GM23338 (cell line): ENCODE measurements around the gene BRF1. TPM values are rescaled to one million over a fixed set of nuclear protein-coding genes. Genes with fewer than 3 reads are reported as not detected.

Experiments
- ATAC-seq: fragments of 200-7000 bp; cut with Tn5 transposase; 3 replicates; pipeline ENCODE4 v1.9.1; 2020
- DNase-seq: peaks from one replicate; pipeline ENCODE4 v3.0.0-alpha.2; 2015; ENCODE audit warnings: low spot score
- H2AFZ ChIP-seq: fragments of 200-600 bp; sonication (generic); 2 replicates; pipeline ENCODE4 v1.8.0; 2016; ENCODE audit warnings: antibody characterized with exemption, mild to moderate bottlenecking, moderate library complexity
- H3F3A ChIP-seq: fragments of 200-600 bp; sonication (generic); replicated peaks from 2 replicates; pipeline ENCODE4 v1.8.0; 2017; ENCODE audit warnings: antibody characterized with exemption, mixed run types, low read depth
- H3K27ac ChIP-seq: fragments of 200-600 bp; sonication (generic); 2 replicates; pipeline ENCODE4 v1.6.1; 2016; ENCODE audit warnings: low read depth
- H3K27me3 ChIP-seq: fragments of 200-600 bp; sonication (generic); 2 replicates; pipeline ENCODE4 v1.8.0; 2016; ENCODE audit warnings: mild to moderate bottlenecking, mixed run types, moderate library complexity; ENCODE audit not compliant: insufficient read depth
- H3K36me3 ChIP-seq: fragments of 200-600 bp; sonication (generic); 2 replicates; pipeline ENCODE4 v1.8.0; 2016; ENCODE audit warnings: mild to moderate bottlenecking; ENCODE audit not compliant: insufficient read depth
- H3K4me1 ChIP-seq: fragments of 200-600 bp; sonication (generic); 2 replicates; pipeline ENCODE4 v1.8.0; 2016; ENCODE audit warnings: mild to moderate bottlenecking, moderate library complexity; ENCODE audit not compliant: insufficient read depth
- H3K4me2 ChIP-seq: fragments of 200-600 bp; sonication (generic); 2 replicates; pipeline ENCODE4 v1.7.1; 2017; ENCODE audit warnings: mixed run types
- H3K4me3 ChIP-seq: fragments of 200-600 bp; sonication (generic); 2 replicates; pipeline ENCODE4 v1.6.1; 2016; ENCODE audit warnings: mixed run types
- H3K79me2 ChIP-seq: fragments of 200-600 bp; sonication (generic); replicated peaks from 2 replicates; pipeline ENCODE4 v1.8.0; 2017; ENCODE audit warnings: mild to moderate bottlenecking; ENCODE audit not compliant: insufficient read depth
- H3K9me2 ChIP-seq: fragments of 200-600 bp; sonication (generic); 2 replicates; pipeline ENCODE4 v1.8.0; 2017; ENCODE audit not compliant: insufficient read depth
- H4K20me1 ChIP-seq: fragments of 200-600 bp; sonication (generic); replicated peaks from 2 replicates; pipeline ENCODE4 v1.8.0; 2017; ENCODE audit warnings: mild to moderate bottlenecking; ENCODE audit not compliant: insufficient read depth
- H3K27ac Mint-ChIP-seq: 2 replicates; pipeline ENCODE4 v1.8.0; 2020; ENCODE audit warnings: inconsistent platforms, mild to moderate bottlenecking, moderate library complexity, mixed read lengths
- H3K27me3 Mint-ChIP-seq: 3 replicates; pipeline ENCODE4 v1.8.0; 2022; ENCODE audit warnings: low read depth, mild to moderate bottlenecking, moderate library complexity, mixed read lengths, inconsistent platforms; ENCODE audit not compliant: insufficient read depth, poor library complexity
- H3K36me3 Mint-ChIP-seq: 3 replicates; pipeline ENCODE4 v1.8.0; 2021; ENCODE audit warnings: low read depth, mild to moderate bottlenecking, inconsistent platforms, moderate library complexity, mixed read lengths
- H3K4me1 Mint-ChIP-seq: 3 replicates; pipeline ENCODE4 v1.8.0; 2020; ENCODE audit warnings: mild to moderate bottlenecking, inconsistent platforms, mixed read lengths
- H3K4me3 Mint-ChIP-seq: 3 replicates; pipeline ENCODE4 v1.8.0; 2021; ENCODE audit warnings: moderate library complexity, mild to moderate bottlenecking, inconsistent platforms, mixed read lengths
- H3K9me3 Mint-ChIP-seq: 3 replicates; pipeline ENCODE4 v1.8.0; 2020; ENCODE audit warnings: moderate library complexity, mild to moderate bottlenecking, inconsistent platforms, mixed read lengths
- CREB1 ChIP-seq: fragments of 250-450 bp; sonication (Bioruptor Pico); IDR thresholded peaks from 2 replicates; pipeline ENCODE4 v1.5.0; 2020; ENCODE audit warnings: low read depth, mild to moderate bottlenecking, moderate library complexity
- EZH2phosphoT487 ChIP-seq: fragments of 200-600 bp; sonication (generic); IDR thresholded peaks from one replicate; pipeline ENCODE4 v1.8.1; 2018; ENCODE audit warnings: antibody characterized with exemption; ENCODE audit not compliant: unreplicated experiment
- JUNB ChIP-seq: IDR thresholded peaks from one replicate; pipeline ENCODE4 v1.6.1; 2016; ENCODE audit warnings: antibody characterized with exemption; ENCODE audit not compliant: unreplicated experiment
- POLR2AphosphoS5 ChIP-seq: IDR thresholded peaks from 2 replicates; pipeline ENCODE4 v1.6.1; 2016; ENCODE audit warnings: antibody characterized with exemption, low read depth
- REST ChIP-seq: IDR thresholded peaks from one replicate; pipeline ENCODE4 v1.6.1; 2018; ENCODE audit warnings: antibody characterized with exemption; ENCODE audit not compliant: unreplicated experiment
- STAT1 ChIP-seq: IDR thresholded peaks from one replicate; pipeline ENCODE4 v1.6.1; 2016; ENCODE audit warnings: antibody characterized with exemption; ENCODE audit not compliant: unreplicated experiment
- ZNF114 ChIP-seq: fragments of 250-450 bp; sonication (Bioruptor Pico); IDR thresholded peaks from 2 replicates; pipeline ENCODE4 v1.5.0; 2020; ENCODE audit warnings: mild to moderate bottlenecking, moderate library complexity
- ZNF331 ChIP-seq: fragments of 250-450 bp; sonication (Bioruptor Pico); IDR thresholded peaks from 2 replicates; pipeline ENCODE4 v1.5.0; 2020; ENCODE audit warnings: low read depth, mild to moderate bottlenecking, moderate library complexity
- polyA plus RNA-seq: library from polyadenylated mRNA; unstranded; fragments of >200 nt; fragmentation: Nextera tagmentation; extraction: Ambion mirVana; gene quantifications from 2 replicates; pipeline ENCODE4 v1.2.1, GENCODE V29; 2016
- total RNA-seq: library from RNA; depleted of rRNA; stranded (reverse); fragments of >200 nt; shearing (Covaris generic); gene quantifications from 2 replicates; pipeline ENCODE4 v1.2.3, GENCODE V29; 2014
- TF ChIP-seq, protein P1 (sequence below): fragments of 250-450 bp; sonication (Bioruptor Pico); IDR thresholded peaks from 2 replicates; pipeline ENCODE4 v1.5.0; 2020; ENCODE audit warnings: mild to moderate bottlenecking, moderate library complexity
- TF ChIP-seq, protein P2 (sequence below): IDR thresholded peaks from 2 replicates; pipeline ENCODE4 v1.6.1; 2016; ENCODE audit warnings: antibody characterized with exemption

Gene BRF1
- total and polyA plus RNA-seq, 2 experiments from 2014 or later, result 8.6 to 29.9 TPM

- ATAC-seq (no peak), DNase-seq (no peak)
- H3K27me3 ChIP-seq, result peaks cover 9% of the 10 kb centered on the region; the same call in 1 of the 2 replicates
- H2AFZ ChIP-seq, result no peak overlapping the region
- TF ChIP-seq JUNB, result no peak
- no peak for TF ChIP-seq EZH2phosphoT487
- TF ChIP-seq, protein P1, sequence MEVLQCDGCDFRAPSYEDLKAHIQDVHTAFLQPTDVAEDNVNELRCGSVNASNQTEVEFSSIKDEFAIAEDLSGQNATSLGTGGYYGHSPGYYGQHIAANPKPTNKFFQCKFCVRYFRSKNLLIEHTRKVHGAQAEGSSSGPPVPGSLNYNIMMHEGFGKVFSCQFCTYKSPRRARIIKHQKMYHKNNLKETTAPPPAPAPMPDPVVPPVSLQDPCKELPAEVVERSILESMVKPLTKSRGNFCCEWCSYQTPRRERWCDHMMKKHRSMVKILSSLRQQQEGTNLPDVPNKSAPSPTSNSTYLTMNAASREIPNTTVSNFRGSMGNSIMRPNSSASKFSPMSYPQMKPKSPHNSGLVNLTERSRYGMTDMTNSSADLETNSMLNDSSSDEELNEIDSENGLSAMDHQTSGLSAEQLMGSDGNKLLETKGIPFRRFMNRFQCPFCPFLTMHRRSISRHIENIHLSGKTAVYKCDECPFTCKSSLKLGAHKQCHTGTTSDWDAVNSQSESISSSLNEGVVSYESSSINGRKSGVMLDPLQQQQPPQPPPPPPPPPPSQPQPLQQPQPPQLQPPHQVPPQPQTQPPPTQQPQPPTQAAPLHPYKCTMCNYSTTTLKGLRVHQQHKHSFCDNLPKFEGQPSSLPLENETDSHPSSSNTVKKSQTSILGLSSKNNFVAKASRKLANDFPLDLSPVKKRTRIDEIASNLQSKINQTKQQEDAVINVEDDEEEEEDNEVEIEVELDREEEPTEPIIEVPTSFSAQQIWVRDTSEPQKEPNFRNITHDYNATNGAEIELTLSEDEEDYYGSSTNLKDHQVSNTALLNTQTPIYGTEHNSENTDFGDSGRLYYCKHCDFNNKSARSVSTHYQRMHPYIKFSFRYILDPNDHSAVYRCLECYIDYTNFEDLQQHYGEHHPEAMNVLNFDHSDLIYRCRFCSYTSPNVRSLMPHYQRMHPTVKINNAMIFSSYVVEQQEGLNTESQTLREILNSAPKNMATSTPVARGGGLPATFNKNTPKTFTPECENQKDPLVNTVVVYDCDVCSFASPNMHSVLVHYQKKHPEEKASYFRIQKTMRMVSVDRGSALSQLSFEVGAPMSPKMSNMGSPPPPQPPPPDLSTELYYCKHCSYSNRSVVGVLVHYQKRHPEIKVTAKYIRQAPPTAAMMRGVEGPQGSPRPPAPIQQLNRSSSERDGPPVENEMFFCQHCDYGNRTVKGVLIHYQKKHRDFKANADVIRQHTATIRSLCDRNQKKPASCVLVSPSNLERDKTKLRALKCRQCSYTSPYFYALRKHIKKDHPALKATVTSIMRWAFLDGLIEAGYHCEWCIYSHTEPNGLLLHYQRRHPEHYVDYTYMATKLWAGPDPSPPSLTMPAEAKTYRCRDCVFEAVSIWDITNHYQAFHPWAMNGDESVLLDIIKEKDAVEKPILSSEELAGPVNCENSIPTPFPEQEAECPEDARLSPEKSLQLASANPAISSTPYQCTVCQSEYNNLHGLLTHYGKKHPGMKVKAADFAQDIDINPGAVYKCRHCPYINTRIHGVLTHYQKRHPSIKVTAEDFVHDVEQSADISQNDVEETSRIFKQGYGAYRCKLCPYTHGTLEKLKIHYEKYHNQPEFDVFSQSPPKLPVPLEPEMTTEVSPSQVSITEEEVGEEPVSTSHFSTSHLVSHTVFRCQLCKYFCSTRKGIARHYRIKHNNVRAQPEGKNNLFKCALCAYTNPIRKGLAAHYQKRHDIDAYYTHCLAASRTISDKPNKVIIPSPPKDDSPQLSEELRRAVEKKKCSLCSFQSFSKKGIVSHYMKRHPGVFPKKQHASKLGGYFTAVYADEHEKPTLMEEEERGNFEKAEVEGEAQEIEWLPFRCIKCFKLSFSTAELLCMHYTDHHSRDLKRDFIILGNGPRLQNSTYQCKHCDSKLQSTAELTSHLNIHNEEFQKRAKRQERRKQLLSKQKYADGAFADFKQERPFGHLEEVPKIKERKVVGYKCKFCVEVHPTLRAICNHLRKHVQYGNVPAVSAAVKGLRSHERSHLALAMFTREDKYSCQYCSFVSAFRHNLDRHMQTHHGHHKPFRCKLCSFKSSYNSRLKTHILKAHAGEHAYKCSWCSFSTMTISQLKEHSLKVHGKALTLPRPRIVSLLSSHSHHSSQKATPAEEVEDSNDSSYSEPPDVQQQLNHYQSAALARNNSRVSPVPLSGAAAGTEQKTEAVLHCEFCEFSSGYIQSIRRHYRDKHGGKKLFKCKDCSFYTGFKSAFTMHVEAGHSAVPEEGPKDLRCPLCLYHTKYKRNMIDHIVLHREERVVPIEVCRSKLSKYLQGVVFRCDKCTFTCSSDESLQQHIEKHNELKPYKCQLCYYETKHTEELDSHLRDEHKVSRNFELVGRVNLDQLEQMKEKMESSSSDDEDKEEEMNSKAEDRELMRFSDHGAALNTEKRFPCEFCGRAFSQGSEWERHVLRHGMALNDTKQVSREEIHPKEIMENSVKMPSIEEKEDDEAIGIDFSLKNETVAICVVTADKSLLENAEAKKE (CRISPR knock-in tag), result no peak
- no peak for TF ChIP-seq POLR2AphosphoS5
- TF ChIP-seq CREB1, result no peak
- no peak for TF ChIP-seq ZNF114 (CRISPR knock-in tag)
- TF ChIP-seq, protein P2, sequence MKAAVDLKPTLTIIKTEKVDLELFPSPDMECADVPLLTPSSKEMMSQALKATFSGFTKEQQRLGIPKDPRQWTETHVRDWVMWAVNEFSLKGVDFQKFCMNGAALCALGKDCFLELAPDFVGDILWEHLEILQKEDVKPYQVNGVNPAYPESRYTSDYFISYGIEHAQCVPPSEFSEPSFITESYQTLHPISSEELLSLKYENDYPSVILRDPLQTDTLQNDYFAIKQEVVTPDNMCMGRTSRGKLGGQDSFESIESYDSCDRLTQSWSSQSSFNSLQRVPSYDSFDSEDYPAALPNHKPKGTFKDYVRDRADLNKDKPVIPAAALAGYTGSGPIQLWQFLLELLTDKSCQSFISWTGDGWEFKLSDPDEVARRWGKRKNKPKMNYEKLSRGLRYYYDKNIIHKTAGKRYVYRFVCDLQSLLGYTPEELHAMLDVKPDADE, result no peak
- TF ChIP-seq REST, result no peak
- no peak for TF ChIP-seq STAT1
- no peak for TF ChIP-seq ZNF331 (CRISPR knock-in tag)
- no peak overlapping the region for H3K27ac ChIP-seq
- peaks cover 3% of the 10 kb centered on the region; the same call in 1 of the 3 replicates for H3K4me1 Mint-ChIP-seq
- H3K27me3 Mint-ChIP-seq, result peaks cover 12% of the 10 kb centered on the region
- H4K20me1 ChIP-seq, result no peaks in the 10 kb centered on the region; the same call in 1 of the 2 replicates
- no peaks in the 10 kb centered on the region for H3K36me3 ChIP-seq
- no peak overlapping the region for H3K4me3 ChIP-seq
- no peaks in the 10 kb centered on the region for H3K36me3 Mint-ChIP-seq
- no peaks in the 10 kb centered on the region for H3K9me2 ChIP-seq
- H3K27ac Mint-ChIP-seq, result no peak overlapping the region
- H3K79me2 ChIP-seq, result no peaks in the 10 kb centered on the region
- no peaks in the 10 kb centered on the region; the same call in 1 of the 2 replicates for H3K4me1 ChIP-seq
- H3K4me3 Mint-ChIP-seq, result no peak overlapping the region
- H3K9me3 Mint-ChIP-seq, result no peaks in the 10 kb centered on the region; the same call in 2 of the 3 replicates
- H3K4me2 ChIP-seq, result no peak overlapping the region
- no peaks in the 10 kb centered on the region for H3F3A ChIP-seq
Measured at GRCh38 chr14:105177082-105177481, 123.7 kb downstream of the BRF1 start.
